Gastroesophageal sphincter (tissue), 4 donors: ENCODE data around the gene MCCD1. TPM values are rescaled to one million over a fixed set of nuclear protein-coding genes. Genes with fewer than 3 reads are reported as not detected.
A peak's percentile ranks its signal among the peaks of the same experiment; 100 is the strongest.
"Not testable (repeated sequence)": the region's sequence is repeated elsewhere in the genome, so short reads cannot be mapped to it uniquely, and the experiment has no call there.

Experiments used
- ATAC-seq: fragments of 150-250 bp; one replicate; pipeline ENCODE4 v1.9.1; 2016; ENCODE audit warnings: mild to moderate bottlenecking, moderate library complexity
- H3K27ac ChIP-seq, 4 donors: fragments of 200-600 bp; sonication (generic) in 3 of 4; 1 replicate in 3 of 4; 2 replicates in 1 of 4; pipeline ENCODE4 v1.5.1; 2016 to 2019
- H3K27me3 ChIP-seq: fragments of 200-600 bp; sonication (generic); one replicate; pipeline ENCODE4 v1.5.1; 2019
- H3K36me3 ChIP-seq, 2 donors: fragments of 200-600 bp; sonication (generic); one replicate each; pipeline ENCODE4 v1.5.1; 2019; ENCODE audit warnings: control low read depth in 1 of 2
- H3K4me1 ChIP-seq, 3 donors: fragments of 200-600 bp; sonication (generic); 1 replicate in 2 of 3; 2 replicates in 1 of 3; pipeline ENCODE4 v1.5.1; 2016 to 2019; ENCODE audit warnings: control low read depth in 2 of 3
- H3K4me3 ChIP-seq, 2 donors: fragments of 200-600 bp; sonication (generic); one replicate each; pipeline ENCODE4 v1.5.1; 2019; ENCODE audit warnings: mild to moderate bottlenecking in 1 of 2, moderate library complexity in 1 of 2
- H3K9me3 ChIP-seq, 3 donors: fragments of 200-600 bp; sonication (generic); one replicate each; pipeline ENCODE4 v1.5.1; 2017 to 2019; ENCODE audit warnings: control low read depth in 2 of 3
- CTCF ChIP-seq, 4 experiments: fragments of 200-600 bp in 2 of 4; fragments of 450-650 bp in 2 of 4; sonication (generic) in 1 of 4; IDR thresholded peaks; one replicate each; pipeline ENCODE4 v1.5.1; 2017 to 2019; ENCODE audit warnings: antibody characterized with exemption in 4 of 4, mild to moderate bottlenecking in 2 of 4, moderate library complexity in 2 of 4
- EP300 ChIP-seq: sonication (generic); formaldehyde crosslinking; IDR thresholded peaks from one replicate; pipeline ENCODE4 v1.6.1; 2017; ENCODE audit warnings: antibody characterized with exemption, mild to moderate bottlenecking
- POLR2A ChIP-seq, 2 donors: fragments of 450-650 bp; IDR thresholded peaks; one replicate each; pipeline ENCODE4 v1.6.1; 2017; ENCODE audit warnings: antibody characterized with exemption in 2 of 2, mild to moderate bottlenecking in 2 of 2, moderate library complexity in 1 of 2
- POLR2AphosphoS5 ChIP-seq: sonication (generic); formaldehyde crosslinking; IDR thresholded peaks from one replicate; pipeline ENCODE4 v1.6.1; 2017; ENCODE audit warnings: antibody characterized with exemption
- WGBS, 2 donors: methylation state at CpG; one replicate each; pipeline ENCODE4 v1.1.5; 2018; ENCODE audit warnings: low coverage in 1 of 2; 5-methylcytosine and 5-hydroxymethylcytosine counted together
- total RNA-seq, 4 donors: library from RNA; depleted of rRNA; stranded (reverse); fragments of >200 nt; gene quantifications; one replicate each; pipeline ENCODE4 v1.1.0, GENCODE V29; 2016

The MCCD1 gene
- total RNA-seq, 4 donors from 2014 or later = not detected

- H3K27me3 ChIP-seq = peaks cover 68% of the 10 kb centered on the region
- ATAC-seq = peak; percentile 87
- WGBS, 2 donors = 0 to 8% methylated on average over 2 to 14 of the region's 58 CpGs
Measured at GRCh38 chr6:31493875-31494694, 34.7 kb upstream of the MCCD1 start.

GRCh38 chr6:31495580-31495979, 33.2 kb upstream of the MCCD1 start:
- Histone ChIP-seq H3K4me3 (peak overlapping the region in 1 of 2 donors; percentile 54), H3K4me1 (peaks cover 0 to 53% (median 0%) of the 10 kb centered on the region in 3 donors), H3K27ac (peak overlapping the region in 1 of 4 donors; percentile 69), H3K27me3 (peaks cover 76% of the 10 kb centered on the region), H3K36me3 (no peaks in the 10 kb centered on the region), H3K9me3 (no peaks in the 10 kb centered on the region)
- no peak for ATAC-seq
- WGBS, 2 donors = 55 to 75% methylated on average over 1 to 2 of the region's 2 CpGs
- no peak for TF ChIP-seq EP300
- no peak for TF ChIP-seq POLR2AphosphoS5
- no peak for TF ChIP-seq CTCF (IDR thresholded peaks at IDR 0.05)
- TF ChIP-seq POLR2A (IDR thresholded peaks at IDR 0.05) = no peak

More at GRCh38 chr6:31493875-31494694, 34.7 kb upstream of the MCCD1 start:
- H3K4me3 ChIP-seq = peak overlapping the region; percentile 39 to 54
- H3K27ac ChIP-seq = peak overlapping the region in 3 of 4 donors; percentile 69 to 82 (median 79)
- no peaks in the 10 kb centered on the region for H3K9me3 ChIP-seq
- TF ChIP-seq EP300 (no peak), CTCF (IDR thresholded peaks at IDR 0.05) (peak in 3 of 4 experiments; percentile 71 to 82 (median 75)), POLR2AphosphoS5 (no peak), POLR2A (IDR thresholded peaks at IDR 0.05) (no peak)
- peaks cover 0 to 47% (median 0%) of the 10 kb centered on the region in 3 donors for H3K4me1 ChIP-seq
- no peaks in the 10 kb centered on the region for H3K36me3 ChIP-seq

- peak overlapping the region in 1 of 4 donors; percentile 74 for H3K27ac ChIP-seq
- not testable (repeated sequence) for H3K4me3 ChIP-seq
Measured at GRCh38 chr6:31496826-31497225, 31.9 kb upstream of the MCCD1 start.

GRCh38 chr6:31497531-31498476, 31.0 kb upstream of the MCCD1 start, which contains the start of gene MICB:
TSS of gene MICB (plus strand) at chr6:31498145. CDS start at chr6:31498194, 49 bp downstream.
- H3K4me1 ChIP-seq = peaks cover 0 to 45% (median 0%) of the 10 kb centered on the region in 3 donors
- peak within 1 kb of the TSS; percentile 35 to 55 for H3K4me3 ChIP-seq
- peaks cover 83% of the 10 kb centered on the region for H3K27me3 ChIP-seq
- peak; percentile 58 for ATAC-seq
- peaks cover 0 to 9% (median 0%) of the 10 kb centered on the region in 3 donors for H3K9me3 ChIP-seq
- TF ChIP-seq POLR2AphosphoS5 = no peak
- TF ChIP-seq CTCF (IDR thresholded peaks at IDR 0.05) = peak in 1 of 4 experiments; percentile 18
- TF ChIP-seq POLR2A (IDR thresholded peaks at IDR 0.05) = no peak
- no peak for TF ChIP-seq EP300
- no peaks in the 10 kb centered on the region for H3K36me3 ChIP-seq
- WGBS, 2 donors = 1% methylated on average over 17 to 40 of the region's 64 CpGs
- peak within 1 kb of the TSS in 3 of 4 donors; percentile 53 to 77 (median 74) for H3K27ac ChIP-seq

More at GRCh38 chr6:31496826-31497225, 31.9 kb upstream of the MCCD1 start:
- not testable (repeated sequence) for H3K36me3 ChIP-seq, H3K9me3 ChIP-seq, ATAC-seq
- Histone ChIP-seq H3K27me3 (peaks cover 82% of the 10 kb centered on the region), H3K4me1 (peaks cover 0 to 49% (median 0%) of the 10 kb centered on the region in 3 donors)
- WGBS, 2 donors = 39 to 51% methylated on average over 2 to 4 of the region's 4 CpGs

GRCh38 chr6:31498748-31499147, 30.0 kb upstream of the MCCD1 start:
- ATAC-seq = no peak
- H3K36me3 ChIP-seq = no peaks in the 10 kb centered on the region
- H3K4me3 ChIP-seq = peak overlapping the region in 1 of 2 donors; percentile 55
- no peak overlapping the region for H3K27ac ChIP-seq
- 12% methylated on average over 18 of the region's 21 CpGs; no CpG with 5 or more reads in 1 of the 2 donors for WGBS, 2 donors
- no peak for TF ChIP-seq POLR2AphosphoS5
- TF ChIP-seq POLR2A (IDR thresholded peaks at IDR 0.05) = no peak
- TF ChIP-seq CTCF (IDR thresholded peaks at IDR 0.05) = no peak
- TF ChIP-seq EP300 = no peak
- peaks cover 0 to 39% (median 0%) of the 10 kb centered on the region in 3 donors for H3K4me1 ChIP-seq
- H3K9me3 ChIP-seq = peaks cover 0 to 9% (median 0%) of the 10 kb centered on the region in 3 donors
- peaks cover 84% of the 10 kb centered on the region for H3K27me3 ChIP-seq

GRCh38 chr6:31499648-31500047, 29.1 kb upstream of the MCCD1 start:
- WGBS, 2 donors = 100% methylated on average over 1 of the region's 2 CpGs
- not testable (repeated sequence) for H3K27ac ChIP-seq, H3K36me3 ChIP-seq, ATAC-seq, H3K9me3 ChIP-seq, H3K4me3 ChIP-seq
- Histone ChIP-seq H3K4me1 (peaks cover 0 to 30% (median 0%) of the 10 kb centered on the region in 3 donors), H3K27me3 (peaks cover 83% of the 10 kb centered on the region)
